ENCODE data around the gene TUBA3E.

- TF ChIP-seq EZH2 (IDR thresholded peaks at IDR 0.05) (no peak), POLR2AphosphoS5 (IDR thresholded peaks at IDR 0.05; ENCODE audit: borderline replicate concordance, low read depth, low read length) (no peak), FOXP2 (optimal IDR thresholded peaks at IDR 0.05; ENCODE audit: control extremely low read depth, extremely low read length, insufficient read depth) (no peak)
Measured at GRCh38 chr2:130160131-130160530, 38.1 kb downstream of the TUBA3E start.
